Tibial nerve (tissue), 4 donors: ENCODE data around the gene NPPC. TPM values are rescaled to one million over a fixed set of nuclear protein-coding genes. Genes with fewer than 3 reads are reported as not detected.

ENCODE experiments used
- DNase-seq, 2 donors: peaks; one replicate each; pipeline ENCODE4 v3.0.0-alpha.2; 2019; ENCODE audit warnings: low spot score in 2 of 2
- H3K27ac ChIP-seq, 4 donors: fragments of 200-600 bp; sonication (generic) in 3 of 4; one replicate each; pipeline ENCODE4 v1.5.1; 2017 to 2019; ENCODE audit warnings: mild to moderate bottlenecking in 1 of 4
- H3K27me3 ChIP-seq, 2 donors: fragments of 200-600 bp; sonication (generic) in 1 of 2; one replicate each; pipeline versions ENCODE4 v1.5.1 to v1.6.0; 2017 to 2019
- H3K36me3 ChIP-seq, 3 donors: fragments of 200-600 bp; sonication (generic); one replicate each; pipeline ENCODE4 v1.5.1; 2018 to 2019
- H3K4me1 ChIP-seq, 4 donors: fragments of 200-600 bp; sonication (generic) in 3 of 4; one replicate each; pipeline ENCODE4 v1.5.1; 2017 to 2019
- H3K4me3 ChIP-seq, 4 donors: fragments of 200-600 bp; sonication (generic) in 3 of 4; one replicate each; pipeline ENCODE4 v1.5.1; 2017 to 2019; ENCODE audit warnings: mild to moderate bottlenecking in 1 of 4, moderate library complexity in 1 of 4
- H3K9me3 ChIP-seq, 4 donors: fragments of 200-600 bp; sonication (generic) in 3 of 4; one replicate each; pipeline ENCODE4 v1.5.1; 2017 to 2019
- EP300 ChIP-seq, 2 donors: sonication (generic); formaldehyde crosslinking; IDR thresholded peaks; one replicate each; pipeline ENCODE4 v1.6.1; 2017; ENCODE audit warnings: antibody characterized with exemption in 2 of 2, mild to moderate bottlenecking in 1 of 2
- POLR2A ChIP-seq, 2 donors: fragments of 450-650 bp; IDR thresholded peaks; one replicate each; pipeline ENCODE4 v1.6.1; 2017; ENCODE audit warnings: antibody characterized with exemption in 2 of 2, mild to moderate bottlenecking in 2 of 2, moderate library complexity in 2 of 2
- WGBS, 2 donors: methylation state at CpG; one replicate each; pipeline ENCODE4 v1.1.5; 2018; 5-methylcytosine and 5-hydroxymethylcytosine counted together
- total RNA-seq, 4 donors: library from RNA; depleted of rRNA; stranded (reverse); fragments of >200 nt; gene quantifications; one replicate each; pipeline ENCODE4 v1.1.0, GENCODE V29; 2016
- TF ChIP-seq, protein P1 (sequence below), 5 experiments: fragments of 200-600 bp in 3 of 5; fragments of 450-650 bp in 2 of 5; sonication (generic) in 3 of 5; IDR thresholded peaks; one replicate each; pipeline ENCODE4 v1.5.1; 2016 to 2019; ENCODE audit warnings: antibody characterized with exemption in 5 of 5, mild to moderate bottlenecking in 3 of 5, moderate library complexity in 2 of 5

NPPC gene
- total RNA-seq, 4 donors from 2014 or later: not detected

DNA sequence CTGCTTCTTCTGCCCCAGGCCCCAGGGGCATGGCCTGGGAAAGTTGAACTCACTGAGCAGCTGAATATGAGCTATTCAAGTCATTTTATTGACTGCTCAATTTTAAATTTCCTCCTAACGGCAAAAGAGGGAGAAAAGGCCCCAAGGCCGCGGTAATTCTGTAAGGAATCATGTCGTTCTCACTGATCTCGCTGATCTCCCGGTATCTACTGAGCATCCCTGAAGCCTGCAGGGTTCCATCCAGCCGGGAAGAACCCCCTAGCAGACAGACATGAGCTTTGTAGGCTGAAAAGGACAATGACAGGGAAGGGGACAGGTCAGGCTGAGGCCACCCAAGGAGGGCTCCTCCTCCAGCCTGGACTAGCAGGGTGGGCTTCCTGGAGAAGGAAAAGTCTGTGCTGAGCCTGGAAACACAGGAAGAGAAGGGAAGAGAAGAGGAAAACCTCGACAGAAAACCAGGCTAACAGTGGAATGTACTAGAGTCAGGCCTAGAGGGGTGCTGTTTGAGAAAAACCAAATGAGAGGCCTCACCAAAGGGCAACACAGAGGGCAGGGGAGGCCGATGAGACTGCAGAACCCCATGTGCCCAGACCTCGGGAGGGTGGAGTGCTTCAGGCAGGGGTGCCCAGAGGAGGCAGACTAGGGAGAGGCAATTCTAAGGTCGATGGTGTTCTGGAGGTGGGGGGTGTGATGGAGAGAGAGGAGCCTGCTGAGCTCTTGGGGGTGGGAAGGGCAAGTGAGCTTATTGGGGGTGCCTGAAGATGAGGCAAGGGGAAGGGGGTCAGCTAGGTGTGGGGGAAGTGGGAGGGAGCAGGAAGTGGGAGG is 2.9 kb upstream of the NPPC start:
- no peak for DNase-seq
- Histone ChIP-seq H3K4me3 (no peak overlapping the region), H3K4me1 (peaks cover 0 to 33% (median 17%) of the 10 kb centered on the region in 4 donors), H3K9me3 (no peaks in the 10 kb centered on the region), H3K27me3 (peaks cover 0 to 55% of the 10 kb centered on the region in 2 donors), H3K36me3 (no peaks in the 10 kb centered on the region), H3K27ac (no peak overlapping the region)
- TF ChIP-seq, protein P1, sequence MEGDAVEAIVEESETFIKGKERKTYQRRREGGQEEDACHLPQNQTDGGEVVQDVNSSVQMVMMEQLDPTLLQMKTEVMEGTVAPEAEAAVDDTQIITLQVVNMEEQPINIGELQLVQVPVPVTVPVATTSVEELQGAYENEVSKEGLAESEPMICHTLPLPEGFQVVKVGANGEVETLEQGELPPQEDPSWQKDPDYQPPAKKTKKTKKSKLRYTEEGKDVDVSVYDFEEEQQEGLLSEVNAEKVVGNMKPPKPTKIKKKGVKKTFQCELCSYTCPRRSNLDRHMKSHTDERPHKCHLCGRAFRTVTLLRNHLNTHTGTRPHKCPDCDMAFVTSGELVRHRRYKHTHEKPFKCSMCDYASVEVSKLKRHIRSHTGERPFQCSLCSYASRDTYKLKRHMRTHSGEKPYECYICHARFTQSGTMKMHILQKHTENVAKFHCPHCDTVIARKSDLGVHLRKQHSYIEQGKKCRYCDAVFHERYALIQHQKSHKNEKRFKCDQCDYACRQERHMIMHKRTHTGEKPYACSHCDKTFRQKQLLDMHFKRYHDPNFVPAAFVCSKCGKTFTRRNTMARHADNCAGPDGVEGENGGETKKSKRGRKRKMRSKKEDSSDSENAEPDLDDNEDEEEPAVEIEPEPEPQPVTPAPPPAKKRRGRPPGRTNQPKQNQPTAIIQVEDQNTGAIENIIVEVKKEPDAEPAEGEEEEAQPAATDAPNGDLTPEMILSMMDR (IDR thresholded peaks at IDR 0.05): no peak
- TF ChIP-seq EP300 (IDR thresholded peaks at IDR 0.05) (no peak), POLR2A (IDR thresholded peaks at IDR 0.05) (no peak)
- whole genome bisulfite sequencing, 2 donors: 65 to 69% methylated on average over 11 of the region's 11 CpGs

DNA sequence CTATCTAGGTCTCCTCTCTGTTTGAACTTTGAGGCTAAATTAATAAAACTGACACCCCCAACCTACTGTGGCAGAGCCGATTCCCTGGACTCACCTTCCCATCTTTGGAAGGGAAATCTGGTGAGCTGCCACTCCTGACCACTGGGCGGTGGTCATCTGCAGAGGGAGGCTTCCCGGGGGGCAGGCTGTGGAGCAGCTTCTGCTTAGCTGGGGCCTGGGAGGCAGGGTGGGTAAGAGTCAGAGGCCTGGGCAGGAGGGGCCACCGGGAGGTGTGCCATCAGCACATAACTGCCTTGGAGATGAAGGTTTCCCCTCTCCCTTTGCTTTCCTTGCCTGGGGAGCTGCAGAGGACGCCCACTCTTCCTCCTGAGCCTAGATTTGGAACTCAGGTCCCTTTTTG is 2.3 kb upstream of the NPPC start:
- H3K4me1 ChIP-seq: peaks cover 0 to 33% (median 17%) of the 10 kb centered on the region in 4 donors
- no peak overlapping the region for H3K4me3 ChIP-seq
- no peak overlapping the region for H3K27ac ChIP-seq
- TF ChIP-seq, protein P1 (IDR thresholded peaks at IDR 0.05): no peak
- TF ChIP-seq POLR2A (IDR thresholded peaks at IDR 0.05): no peak
- TF ChIP-seq EP300 (IDR thresholded peaks at IDR 0.05): no peak
- H3K9me3 ChIP-seq: no peaks in the 10 kb centered on the region
- no peak for DNase-seq
- H3K36me3 ChIP-seq: no peaks in the 10 kb centered on the region
- H3K27me3 ChIP-seq: peaks cover 0 to 62% of the 10 kb centered on the region in 2 donors
- WGBS, 2 donors: 64 to 74% methylated on average over 5 of the region's 5 CpGs

DNA sequence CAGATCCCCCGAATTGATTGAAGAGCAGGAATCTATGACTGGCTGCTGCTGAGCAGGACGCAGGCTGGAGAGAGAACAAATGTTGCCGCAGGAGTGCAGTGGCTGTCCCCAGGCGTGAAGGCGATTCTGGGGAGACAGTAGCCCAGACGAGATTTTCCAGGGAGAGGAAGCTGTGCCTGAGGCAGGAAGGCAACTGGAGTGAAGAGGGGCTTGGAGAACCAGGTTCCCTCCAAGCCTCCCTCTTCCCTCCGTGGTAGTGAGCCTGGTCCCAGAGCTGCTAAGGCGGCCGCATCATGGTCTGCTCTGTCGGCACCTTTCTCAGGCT is 1.3 kb upstream of the NPPC start:
- Histone ChIP-seq H3K9me3 (no peaks in the 10 kb centered on the region), H3K4me3 (no peak overlapping the region), H3K4me1 (peaks cover 0 to 33% (median 17%) of the 10 kb centered on the region in 4 donors), H3K27me3 (peaks cover 0 to 71% of the 10 kb centered on the region in 2 donors), H3K36me3 (no peaks in the 10 kb centered on the region), H3K27ac (no peak overlapping the region)
- 58 to 74% methylated on average over 7 to 10 of the region's 10 CpGs for WGBS, 2 donors
- DNase-seq: no peak
- TF ChIP-seq POLR2A (IDR thresholded peaks at IDR 0.05) (no peak), EP300 (IDR thresholded peaks at IDR 0.05) (no peak)
- TF ChIP-seq, protein P1 (IDR thresholded peaks at IDR 0.05): no peak

DNA sequence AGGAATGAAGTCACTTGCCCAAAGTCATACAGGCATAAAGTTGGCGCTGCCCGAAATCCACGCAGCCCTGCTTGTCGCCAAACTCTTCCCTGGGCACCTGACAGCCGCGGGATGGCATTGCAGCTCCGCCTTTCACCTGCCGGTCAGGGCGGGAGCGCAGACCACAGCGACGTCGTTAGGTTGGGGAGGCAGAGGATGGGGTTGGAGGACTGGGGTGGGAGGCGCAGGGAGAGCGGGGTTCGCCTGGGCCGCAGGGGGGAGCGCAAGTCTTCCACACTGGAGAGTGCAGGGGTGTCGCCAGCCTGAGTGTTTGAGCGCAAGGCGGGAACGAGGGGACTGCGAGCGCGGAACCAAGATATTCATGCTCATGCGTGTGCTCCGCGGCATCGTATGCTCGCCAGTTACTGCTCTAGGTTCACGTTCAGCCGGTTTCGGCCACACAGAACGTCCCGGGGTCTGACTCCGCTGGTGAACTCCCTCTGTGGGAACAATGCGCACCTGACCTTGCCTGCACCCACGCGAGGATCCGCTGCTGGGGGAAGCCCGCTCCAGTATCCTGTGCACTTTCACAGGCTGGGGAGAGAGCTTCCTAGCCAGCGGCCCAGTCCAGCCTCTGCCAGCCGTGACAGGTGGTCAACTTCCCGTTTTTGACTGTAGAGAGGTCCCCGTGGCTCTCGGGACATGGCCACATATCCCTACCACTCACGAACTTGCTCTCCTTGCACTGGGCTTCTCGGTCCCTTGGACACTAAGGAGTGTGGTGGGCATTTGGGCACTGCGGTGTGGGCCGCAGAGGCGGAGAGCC is 767 bp upstream of the NPPC start:
- Histone ChIP-seq H3K36me3 (no peaks in the 10 kb centered on the region), H3K27ac (no peak overlapping the region), H3K9me3 (no peaks in the 10 kb centered on the region), H3K27me3 (peaks cover 0 to 74% of the 10 kb centered on the region in 2 donors), H3K4me3 (peak overlapping the region in 2 of 4 donors; percentile 39 to 45), H3K4me1 (peaks cover 0 to 33% (median 17%) of the 10 kb centered on the region in 4 donors)
- WGBS, 2 donors: 12 to 17% methylated on average over 29 to 42 of the region's 51 CpGs
- no peak for DNase-seq
- TF ChIP-seq, protein P1 (IDR thresholded peaks at IDR 0.05): no peak
- no peak for TF ChIP-seq POLR2A (IDR thresholded peaks at IDR 0.05)
